PC-3 (cell line): ENCODE measurements around the gene DAAM1. TPM values are rescaled to one million over a fixed set of nuclear protein-coding genes. Genes with fewer than 3 reads are reported as not detected.

Experiments used
- ATAC-seq: fragments of 200-7000 bp; cut with Tn5 transposase; 2 replicates; pipeline ENCODE4 v1.9.1; 2020; ENCODE audit warnings: mild to moderate bottlenecking, moderate library complexity
- BruUV-seq: library from RNA; stranded (reverse); fragments of 400-500 nt; replicated peaks from 2 replicates; lab custom pipeline; 2021; lab: Mats Ljungman, UMichigan
- CTCF ChIA-PET: fragments of 300-600 bp; sonication (Branson Sonifier 250); formaldehyde crosslinking; loops from one replicate; lab custom pipeline; 2022; ENCODE audit warnings: antibody characterized with exemption; lab: Charles Lee
- POLR2A ChIA-PET: fragments of 300-600 bp; sonication (Branson Sonifier 250); formaldehyde crosslinking; loops from one replicate; lab custom pipeline; 2022; ENCODE audit warnings: antibody characterized with exemption; ENCODE audit not compliant: unreplicated experiment; lab: Charles Lee
- DNase-seq: peaks from one replicate; pipeline ENCODE4 v3.0.0-alpha.2; 2015
- H2AFZ ChIP-seq: fragments of 300-600 bp; sonication (generic); 2 replicates; pipeline ENCODE4 v1.6.0; 2016; ENCODE audit warnings: antibody characterized with exemption, low read length
- H3F3A ChIP-seq: fragments of 300-600 bp; sonication (generic); one replicate; pipeline ENCODE4 v1.6.0; 2017; ENCODE audit warnings: antibody characterized with exemption, low read length, control low read depth, mild to moderate bottlenecking; ENCODE audit not compliant: unreplicated experiment
- H3K27ac ChIP-seq: fragments of 300-600 bp; sonication (generic); 2 replicates; pipeline ENCODE4 v1.5.1; 2016; ENCODE audit warnings: mild to moderate bottlenecking, low read length
- H3K27me3 ChIP-seq: fragments of 300-600 bp; sonication (generic); 2 replicates; pipeline ENCODE4 v1.6.1; 2016; ENCODE audit warnings: low read length, mixed read lengths
- H3K36me3 ChIP-seq: fragments of 300-600 bp; sonication (generic); 2 replicates; pipeline ENCODE4 v1.6.1; 2016; ENCODE audit warnings: low read depth, mixed run types, low read length, mixed read lengths
- H3K4me1 ChIP-seq: fragments of 300-600 bp; sonication (generic); 2 replicates; pipeline ENCODE4 v1.5.1; 2016; ENCODE audit warnings: low read length; ENCODE audit not compliant: insufficient read depth
- H3K4me2 ChIP-seq: fragments of 300-600 bp; sonication (generic); 2 replicates; pipeline ENCODE4 v1.6.0; 2016; ENCODE audit warnings: low read length
- H3K4me3 ChIP-seq: fragments of 300-600 bp; sonication (generic); 2 replicates; pipeline ENCODE4 v1.5.1; 2016; ENCODE audit warnings: mild to moderate bottlenecking, low read length, mixed read lengths
- H3K79me2 ChIP-seq: fragments of 300-600 bp; sonication (generic); 2 replicates; pipeline ENCODE4 v1.6.1; 2017; ENCODE audit warnings: low read length, mixed read lengths
- H3K9ac ChIP-seq: fragments of 300-600 bp; sonication (generic); 2 replicates; pipeline ENCODE4 v1.6.0; 2016; ENCODE audit warnings: mild to moderate bottlenecking, low read length
- H3K9me2 ChIP-seq: fragments of 300-600 bp; sonication (generic); replicated peaks from 2 replicates; pipeline ENCODE4 v1.6.1; 2016; ENCODE audit warnings: mixed run types, low read length, mixed read lengths
- H3K9me3 ChIP-seq: fragments of 300-600 bp; sonication (generic); 2 replicates; pipeline ENCODE4 v1.6.1; 2016; ENCODE audit warnings: low read length, mixed read lengths
- H4K20me1 ChIP-seq: fragments of 300-600 bp; sonication (generic); 2 replicates; pipeline ENCODE4 v1.6.1; 2016; ENCODE audit warnings: low read length, mixed read lengths
- EZH2 ChIP-seq: fragments of 300-600 bp; sonication (generic); IDR thresholded peaks from one replicate; pipeline ENCODE4 v1.6.1; 2017; ENCODE audit warnings: antibody characterized with exemption, mild to moderate bottlenecking, low read length; ENCODE audit not compliant: unreplicated experiment
- EZH2phosphoT487 ChIP-seq: fragments of 300-600 bp; sonication (generic); IDR thresholded peaks from 2 replicates; pipeline ENCODE4 v1.6.1; 2018; ENCODE audit warnings: mild to moderate bottlenecking, antibody characterized with exemption, low read length, borderline replicate concordance
- intact Hi-C: fragments of 100-400 bp; cut with micrococcal nuclease; formaldehyde crosslinking; loops from 2 replicates; pipeline ENCODE4 v1.9.0; 2023
- total RNA-seq: library from RNA; depleted of rRNA; stranded (reverse); fragments of >200 nt; gene quantifications from 2 replicates; pipeline ENCODE4 v1.2.3, GENCODE V29; 2014
- TF ChIP-seq, protein P1 (sequence below): fragments of 300-600 bp; sonication (generic); conservative IDR thresholded peaks from 2 replicates; pipeline ENCODE4 v1.5.1; 2017; ENCODE audit warnings: antibody characterized with exemption, low read depth, mild to moderate bottlenecking, low read length

DAAM1 gene
- total RNA-seq, 1 experiment from 2014 or later: 32.7 TPM

DNA sequence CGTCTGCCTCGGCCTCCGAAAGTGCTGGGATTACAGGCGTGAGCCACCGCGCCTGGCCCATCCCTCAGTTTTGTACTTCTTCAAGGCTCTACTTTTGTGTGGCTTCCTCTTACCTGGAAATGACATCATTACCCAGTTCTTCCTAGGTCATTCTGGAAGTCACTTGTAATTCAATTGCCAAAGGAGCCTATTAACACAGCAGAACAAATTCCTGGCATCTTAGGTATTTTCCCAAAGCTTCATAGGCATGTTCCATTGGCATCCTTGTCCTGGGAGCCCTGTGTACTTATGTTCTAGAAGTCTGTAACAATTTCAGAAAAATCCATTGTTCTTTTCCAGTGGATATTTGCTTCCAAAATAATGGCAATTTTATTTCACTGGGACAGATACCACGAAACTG lies 60.6 kb downstream of the DAAM1 start:
- Histone ChIP-seq H3K36me3 (no peaks in the 10 kb centered on the region), H3F3A (no peaks in the 10 kb centered on the region), H3K27me3 (no peaks in the 10 kb centered on the region), H3K4me1 (peaks cover 41% of the 10 kb centered on the region), H3K79me2 (peaks cover 13% of the 10 kb centered on the region; the same call in 1 of the 2 replicates), H2AFZ (no peak overlapping the region), H3K9me2 (no peaks in the 10 kb centered on the region), H3K9ac (no peak overlapping the region), H4K20me1 (no peaks in the 10 kb centered on the region), H3K9me3 (no peaks in the 10 kb centered on the region), H3K27ac (no peak overlapping the region), H3K4me3 (no peak overlapping the region), H3K4me2 (no peak overlapping the region)
- intact Hi-C loops: loop anchor here (5.0 kb wide), 1 partner anchor 58 kb away; no protein-coding TSS in a partner anchor
- ChIA-PET POLR2A (no interaction called here), CTCF (no interaction called here)
- ATAC-seq: no peak
- no peak for DNase-seq
- BruUV-seq: no TSS peak
- TF ChIP-seq EZH2phosphoT487 (no peak), EZH2 (no peak)
- TF ChIP-seq, protein P1, sequence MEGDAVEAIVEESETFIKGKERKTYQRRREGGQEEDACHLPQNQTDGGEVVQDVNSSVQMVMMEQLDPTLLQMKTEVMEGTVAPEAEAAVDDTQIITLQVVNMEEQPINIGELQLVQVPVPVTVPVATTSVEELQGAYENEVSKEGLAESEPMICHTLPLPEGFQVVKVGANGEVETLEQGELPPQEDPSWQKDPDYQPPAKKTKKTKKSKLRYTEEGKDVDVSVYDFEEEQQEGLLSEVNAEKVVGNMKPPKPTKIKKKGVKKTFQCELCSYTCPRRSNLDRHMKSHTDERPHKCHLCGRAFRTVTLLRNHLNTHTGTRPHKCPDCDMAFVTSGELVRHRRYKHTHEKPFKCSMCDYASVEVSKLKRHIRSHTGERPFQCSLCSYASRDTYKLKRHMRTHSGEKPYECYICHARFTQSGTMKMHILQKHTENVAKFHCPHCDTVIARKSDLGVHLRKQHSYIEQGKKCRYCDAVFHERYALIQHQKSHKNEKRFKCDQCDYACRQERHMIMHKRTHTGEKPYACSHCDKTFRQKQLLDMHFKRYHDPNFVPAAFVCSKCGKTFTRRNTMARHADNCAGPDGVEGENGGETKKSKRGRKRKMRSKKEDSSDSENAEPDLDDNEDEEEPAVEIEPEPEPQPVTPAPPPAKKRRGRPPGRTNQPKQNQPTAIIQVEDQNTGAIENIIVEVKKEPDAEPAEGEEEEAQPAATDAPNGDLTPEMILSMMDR: no peak

DNA sequence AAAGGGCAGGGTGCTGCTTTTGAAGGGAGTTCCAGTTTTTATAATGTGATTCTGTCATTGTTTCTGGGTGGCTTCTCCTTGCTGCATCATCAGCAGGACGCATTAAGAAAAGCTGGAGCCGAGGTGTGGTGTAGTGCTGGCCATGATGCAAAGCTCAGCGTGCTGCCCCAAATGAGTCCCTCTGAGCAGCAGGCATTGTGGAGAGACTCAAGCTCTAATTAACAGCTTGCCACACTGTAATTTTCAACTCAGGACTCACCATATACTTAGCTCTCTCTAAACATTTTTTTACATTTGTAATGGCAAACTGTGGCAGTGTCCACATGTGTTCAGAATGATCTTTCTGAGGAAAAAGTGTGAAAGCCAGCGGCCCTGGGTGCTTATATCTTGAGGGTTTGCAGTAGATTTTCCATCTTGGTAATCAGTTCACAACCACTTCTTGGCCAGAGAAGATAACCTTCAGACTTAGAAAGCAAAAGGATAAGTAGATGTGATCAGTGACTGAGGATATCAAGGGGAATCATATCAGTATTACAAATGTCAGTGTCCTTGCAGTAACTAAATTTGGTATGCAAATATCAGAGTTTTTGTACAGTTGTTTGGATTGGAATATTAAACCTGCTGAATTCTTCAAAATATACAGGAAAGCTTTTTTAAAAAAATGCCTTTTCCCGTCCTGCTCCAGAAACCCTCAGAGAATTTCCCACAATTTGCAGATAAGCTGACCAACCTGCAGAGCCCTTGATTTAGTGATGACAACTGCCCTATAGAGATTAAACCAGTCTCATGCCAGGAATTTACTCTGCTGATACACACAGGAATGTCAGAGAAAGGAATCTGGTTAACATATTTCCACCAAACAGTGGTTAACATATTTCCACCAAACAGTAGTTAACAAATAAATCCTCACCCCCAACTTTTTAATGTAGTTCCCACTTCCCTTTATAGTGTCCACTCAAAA lies 63.6 kb downstream of the DAAM1 start:
- no peaks in the 10 kb centered on the region for H3K27me3 ChIP-seq
- H4K20me1 ChIP-seq: no peaks in the 10 kb centered on the region
- no peaks in the 10 kb centered on the region for H3K9me2 ChIP-seq
- TF ChIP-seq EZH2phosphoT487 (no peak), EZH2 (no peak)
- TF ChIP-seq, protein P1: no peak
- DNase-seq (no peak), ATAC-seq (no peak)
- H3K9me3 ChIP-seq: no peaks in the 10 kb centered on the region
- no peak overlapping the region for H3K4me3 ChIP-seq
- ChIA-PET POLR2A (no interaction called here), CTCF (interaction anchor here (0.6 kb wide), 1 partner anchor 59 kb away, joined by 3 read pairs; no protein-coding TSS in a partner anchor)
- no peaks in the 10 kb centered on the region for H3K36me3 ChIP-seq
- peaks cover 6% of the 10 kb centered on the region; the same call in 1 of the 2 replicates for H3K79me2 ChIP-seq
- H2AFZ ChIP-seq: no peak overlapping the region
- BruUV-seq: no TSS peak
- intact Hi-C loops: no loop called here
- H3K4me2 ChIP-seq: no peak overlapping the region
- no peak overlapping the region for H3K27ac ChIP-seq
- peaks cover 20% of the 10 kb centered on the region for H3K4me1 ChIP-seq
- no peak overlapping the region for H3K9ac ChIP-seq
- no peaks in the 10 kb centered on the region for H3F3A ChIP-seq
